ENCODE data around the gene CCR6. TPM values are rescaled to one million over a fixed set of nuclear protein-coding genes. Genes with fewer than 3 reads are reported as not detected.

The CCR6 gene
- total and polyA plus RNA-seq, 2 experiments from 2014 or later, result 0.70 to 2.0 TPM

GRCh38 chr6:167148021-167148420 lies 25.1 kb downstream of the CCR6 start:
- no peaks in the 10 kb centered on the region for H3K79me2 ChIP-seq
- H3K27me3 ChIP-seq, result peaks cover 10% of the 10 kb centered on the region
- no peaks in the 10 kb centered on the region for H3K9me3 ChIP-seq (ENCODE audit: low read depth)
- no peak overlapping the region for H2AFZ ChIP-seq
- no peak overlapping the region for H3K27ac ChIP-seq
- peaks cover 9% of the 10 kb centered on the region for H3K4me1 ChIP-seq (ENCODE audit: insufficient read depth)
- TF ChIP-seq EZH2phosphoT487 (IDR thresholded peaks at IDR 0.05; ENCODE audit: low read depth, severe bottlenecking, unreplicated experiment) (no peak), CTCF (IDR thresholded peaks at IDR 0.05; ENCODE audit: poor library complexity) (no peak), EZH2 (IDR thresholded peaks at IDR 0.05; ENCODE audit: borderline replicate concordance) (no peak)
- no peaks in the 10 kb centered on the region for H4K20me1 ChIP-seq (ENCODE audit: insufficient read depth, poor library complexity, severe bottlenecking)
- H3K9me2 ChIP-seq (replicated peaks; ENCODE audit: insufficient read depth), result no peaks in the 10 kb centered on the region
- DNase-seq (ENCODE audit: low spot score), result no peak
- no peak overlapping the region for H3K4me2 ChIP-seq
- no peak overlapping the region for H3K4me3 ChIP-seq
- no peaks in the 10 kb centered on the region for H3K36me3 ChIP-seq (replicated peaks; ENCODE audit: insufficient read depth, low read depth)

DNA sequence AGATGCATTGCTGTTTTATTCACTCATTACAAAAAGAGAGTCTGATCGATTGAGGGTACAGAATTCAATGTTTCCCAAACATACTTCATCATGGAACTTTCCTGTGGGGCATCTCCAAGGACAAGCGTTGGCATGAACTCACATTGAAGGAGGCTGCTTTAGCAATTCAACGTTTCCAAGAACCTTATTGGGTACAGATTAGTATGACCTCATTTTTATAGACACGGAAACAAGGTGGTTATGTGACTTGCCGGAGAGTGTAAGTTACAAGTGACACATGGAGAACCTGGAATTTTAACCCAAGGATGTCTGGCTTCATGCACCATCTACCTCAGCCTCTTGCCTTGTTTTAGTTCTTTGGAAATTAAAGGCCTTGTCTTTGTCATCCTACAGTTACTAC lies 26.1 kb downstream of the CCR6 start:
- Histone ChIP-seq H3K79me2 (no peaks in the 10 kb centered on the region), H3K4me3 (no peak overlapping the region), H3K4me1 (ENCODE audit: insufficient read depth) (peaks cover 9% of the 10 kb centered on the region), H4K20me1 (ENCODE audit: insufficient read depth, poor library complexity, severe bottlenecking) (no peaks in the 10 kb centered on the region), H3K9me2 (replicated peaks; ENCODE audit: insufficient read depth) (no peaks in the 10 kb centered on the region), H2AFZ (no peak overlapping the region), H3K36me3 (replicated peaks; ENCODE audit: insufficient read depth, low read depth) (no peaks in the 10 kb centered on the region), H3K4me2 (no peak overlapping the region), H3K27ac (no peak overlapping the region), H3K27me3 (peaks cover 10% of the 10 kb centered on the region), H3K9me3 (ENCODE audit: low read depth) (no peaks in the 10 kb centered on the region)
- DNase-seq (ENCODE audit: low spot score), result no peak
- TF ChIP-seq EZH2phosphoT487 (IDR thresholded peaks at IDR 0.05; ENCODE audit: low read depth, severe bottlenecking, unreplicated experiment) (no peak), EZH2 (IDR thresholded peaks at IDR 0.05; ENCODE audit: borderline replicate concordance) (no peak), CTCF (IDR thresholded peaks at IDR 0.05; ENCODE audit: poor library complexity) (no peak)
- WGBS (ENCODE audit: low lambda C conversion rate, missing lambda C conversion rate), result 71% methylated on average over 5 of the region's 5 CpGs

DNA sequence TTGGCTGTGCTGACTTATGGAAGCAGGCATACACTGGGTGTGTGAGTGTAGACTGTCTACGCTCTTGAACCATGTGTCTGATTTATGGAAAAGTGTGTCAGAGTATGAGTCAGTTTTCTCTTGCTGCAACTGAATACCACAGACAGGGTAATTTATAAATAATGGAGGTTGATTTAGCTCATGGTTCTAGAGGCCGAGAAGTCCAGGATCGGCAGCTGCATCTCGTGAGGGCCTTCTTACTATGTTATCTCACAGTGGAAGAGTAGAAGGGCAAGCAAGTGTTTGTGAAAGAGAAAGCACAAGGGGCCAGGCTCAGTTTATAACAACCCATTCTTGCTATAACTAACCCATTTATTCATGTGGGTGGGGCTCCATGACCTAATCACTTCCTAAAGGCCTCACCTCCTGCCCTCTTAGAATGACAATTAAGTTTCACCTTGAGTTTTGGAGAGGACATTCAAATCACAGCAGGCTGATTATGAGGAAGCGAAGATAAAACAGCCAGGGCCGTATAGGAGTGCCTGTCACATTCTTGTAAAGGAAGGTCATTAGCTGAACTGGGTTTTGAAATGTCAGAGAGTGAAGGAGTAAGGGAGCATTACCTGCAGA lies 28.1 kb downstream of the CCR6 start:
- 89% methylated on average over 6 of the region's 6 CpGs for WGBS (ENCODE audit: low lambda C conversion rate, missing lambda C conversion rate)
- peaks cover 10% of the 10 kb centered on the region for H3K27me3 ChIP-seq

More for the DNA sequence above, 28.1 kb downstream of the CCR6 start:
- Histone ChIP-seq H4K20me1 (ENCODE audit: insufficient read depth, poor library complexity, severe bottlenecking) (no peaks in the 10 kb centered on the region), H2AFZ (no peak overlapping the region), H3K27ac (no peak overlapping the region), H3K9me3 (ENCODE audit: low read depth) (no peaks in the 10 kb centered on the region), H3K4me3 (no peak overlapping the region), H3K9me2 (replicated peaks; ENCODE audit: insufficient read depth) (no peaks in the 10 kb centered on the region), H3K36me3 (replicated peaks; ENCODE audit: insufficient read depth, low read depth) (no peaks in the 10 kb centered on the region), H3K4me2 (no peak overlapping the region), H3K79me2 (no peaks in the 10 kb centered on the region), H3K4me1 (ENCODE audit: insufficient read depth) (peaks cover 9% of the 10 kb centered on the region)
- no peak for DNase-seq (ENCODE audit: low spot score)
- TF ChIP-seq CTCF (IDR thresholded peaks at IDR 0.05; ENCODE audit: poor library complexity), result no peak
- TF ChIP-seq EZH2phosphoT487 (IDR thresholded peaks at IDR 0.05; ENCODE audit: low read depth, severe bottlenecking, unreplicated experiment), result no peak
- no peak for TF ChIP-seq EZH2 (IDR thresholded peaks at IDR 0.05; ENCODE audit: borderline replicate concordance)

Data from hepatocyte (in vitro differentiated cells).